Activated naive CD8-positive, alpha-beta T cell treated with anti-CD3 and anti-CD28 coated beads, Interleukin-2, amount 50 U/mL, for 16 hours (primary cell): Measurements from ENCODE around the gene PSG6.
"Not testable (repeated sequence)": the region's sequence is repeated elsewhere in the genome, so short reads cannot be mapped to it uniquely, and the experiment has no call there.

Source experiments
- DNase-seq: peaks from one replicate; pipeline ENCODE4 v3.0.0-alpha.2; 2020; ENCODE audit warnings: low read depth, low spot score

Gene PSG6

DNA sequence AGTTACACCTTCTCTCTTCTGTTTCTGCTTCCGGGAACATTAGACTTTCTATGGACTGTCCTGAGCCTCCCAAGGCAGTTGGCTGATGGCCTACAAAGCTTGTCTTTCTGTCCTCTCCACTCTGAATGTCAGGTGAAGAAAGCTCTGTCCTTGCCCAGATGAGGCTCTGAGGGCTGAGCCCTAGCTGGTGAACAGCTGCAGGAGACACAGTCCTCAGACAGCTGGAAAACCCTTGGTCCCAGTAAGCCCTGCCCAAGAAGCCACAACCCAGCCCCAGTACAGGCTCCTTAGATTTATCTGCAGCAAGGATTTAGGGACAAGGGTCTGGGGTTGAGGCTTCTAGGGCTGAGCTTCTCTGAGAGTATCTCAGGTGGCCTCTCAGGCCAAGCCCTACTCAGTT lies 64.5 kb downstream of the PSG6 start:
- not testable (repeated sequence) for DNase-seq

- DNase-seq: not testable (repeated sequence)
These were observed 64.9 kb downstream of the PSG6 start for GRCh38 chr19:42852821-42853220.
